ENCODE measurements around the gene KANTR. TPM values are rescaled to one million over a fixed set of nuclear protein-coding genes. Genes with fewer than 3 reads are reported as not detected.

KANTR gene
- total RNA-seq, 1 experiment from 2014 or later: 9.7 TPM

- peak overlapping the region; percentile 26 for H3K27ac ChIP-seq (ENCODE audit: low read length)
- no peaks in the 10 kb centered on the region for H3K27me3 ChIP-seq (ENCODE audit: low read length)
- peaks cover 10% of the 10 kb centered on the region; the same call in 1 of the 2 replicates for H3K4me1 ChIP-seq (ENCODE audit: insufficient read depth, low read length)
- H3K79me2 ChIP-seq (ENCODE audit: low read length): peaks cover 18% of the 10 kb centered on the region
- peak overlapping the region; percentile 98 for H3K4me2 ChIP-seq (ENCODE audit: low read length)
- TF ChIP-seq EZH2phosphoT487 (IDR thresholded peaks at IDR 0.05; ENCODE audit: borderline replicate concordance, low read length) (no peak), CTCF (conservative IDR thresholded peaks at IDR 0.05; ENCODE audit: low read depth, low read length) (no peak), EZH2 (IDR thresholded peaks at IDR 0.05; ENCODE audit: low read length, unreplicated experiment) (no peak)
- intact Hi-C loops (cut with micrococcal nuclease): no loop called here
- no peaks in the 10 kb centered on the region for H3K9me2 ChIP-seq (replicated peaks; ENCODE audit: low read length)
- H3K4me3 ChIP-seq (ENCODE audit: low read length): peak overlapping the region; percentile 77
- no peaks in the 10 kb centered on the region for H3K36me3 ChIP-seq (ENCODE audit: low read depth, low read length)
- no peaks in the 10 kb centered on the region for H3F3A ChIP-seq (ENCODE audit: low read length, unreplicated experiment)
- peak overlapping the region; percentile 89 for H2AFZ ChIP-seq (ENCODE audit: low read length)
- H3K9ac ChIP-seq (ENCODE audit: low read length): peak overlapping the region; percentile 64
- ChIA-PET CTCF (no interaction called here), POLR2A (ENCODE audit: unreplicated experiment) (no interaction called here)
- no peaks in the 10 kb centered on the region for H4K20me1 ChIP-seq (ENCODE audit: low read length)
- H3K9me3 ChIP-seq (ENCODE audit: low read length): no peaks in the 10 kb centered on the region
- ATAC-seq (no peak), DNase-seq (no peak)
- TSS peak; percentile 56 for BruUV-seq (replicated peaks)
These were observed 602 bp downstream of the KANTR start for GRCh38 chrX:53094582-53094905.

GRCh38 chrX:53095796-53096195 is 1.9 kb downstream of the KANTR start:
- intact Hi-C loops (cut with micrococcal nuclease): no loop called here
- Histone ChIP-seq H3K36me3 (ENCODE audit: low read depth, low read length) (no peaks in the 10 kb centered on the region), H3K27me3 (ENCODE audit: low read length) (no peaks in the 10 kb centered on the region), H3K79me2 (ENCODE audit: low read length) (peaks cover 18% of the 10 kb centered on the region), H3F3A (ENCODE audit: low read length, unreplicated experiment) (no peaks in the 10 kb centered on the region), H2AFZ (ENCODE audit: low read length) (no peak overlapping the region), H3K4me2 (ENCODE audit: low read length) (no peak overlapping the region), H3K27ac (ENCODE audit: low read length) (no peak overlapping the region), H3K9me2 (replicated peaks; ENCODE audit: low read length) (no peaks in the 10 kb centered on the region), H3K4me3 (ENCODE audit: low read length) (no peak overlapping the region), H3K4me1 (ENCODE audit: insufficient read depth, low read length) (peaks cover 10% of the 10 kb centered on the region; the same call in 1 of the 2 replicates), H4K20me1 (ENCODE audit: low read length) (no peaks in the 10 kb centered on the region), H3K9me3 (ENCODE audit: low read length) (no peaks in the 10 kb centered on the region), H3K9ac (ENCODE audit: low read length) (no peak overlapping the region)
- DNase-seq (no peak), ATAC-seq (no peak)
- no TSS peak for BruUV-seq (replicated peaks)
- ChIA-PET CTCF (no interaction called here), POLR2A (ENCODE audit: unreplicated experiment) (no interaction called here)
- no peak for TF ChIP-seq EZH2phosphoT487 (IDR thresholded peaks at IDR 0.05; ENCODE audit: borderline replicate concordance, low read length)
- no peak for TF ChIP-seq EZH2 (IDR thresholded peaks at IDR 0.05; ENCODE audit: low read length, unreplicated experiment)
- no peak for TF ChIP-seq CTCF (conservative IDR thresholded peaks at IDR 0.05; ENCODE audit: low read depth, low read length)

- no peak for ATAC-seq
- BruUV-seq (replicated peaks): no TSS peak
- H3K9me3 ChIP-seq (ENCODE audit: low read length): no peaks in the 10 kb centered on the region
- H3K27ac ChIP-seq (ENCODE audit: low read length): no peak overlapping the region
- no peaks in the 10 kb centered on the region for H3K79me2 ChIP-seq (ENCODE audit: low read length)
- H3K4me1 ChIP-seq (ENCODE audit: insufficient read depth, low read length): no peaks in the 10 kb centered on the region
- H3K4me3 ChIP-seq (ENCODE audit: low read length): no peak overlapping the region
- no peak for TF ChIP-seq EZH2 (IDR thresholded peaks at IDR 0.05; ENCODE audit: low read length, unreplicated experiment)
- TF ChIP-seq CTCF (conservative IDR thresholded peaks at IDR 0.05; ENCODE audit: low read depth, low read length): no peak
- no peak for TF ChIP-seq EZH2phosphoT487 (IDR thresholded peaks at IDR 0.05; ENCODE audit: borderline replicate concordance, low read length)
- no peak overlapping the region for H3K4me2 ChIP-seq (ENCODE audit: low read length)
- no peaks in the 10 kb centered on the region for H3K36me3 ChIP-seq (ENCODE audit: low read depth, low read length)
- POLR2A ChIA-PET (ENCODE audit: unreplicated experiment): no interaction called here
- H3K27me3 ChIP-seq (ENCODE audit: low read length): no peaks in the 10 kb centered on the region
- intact Hi-C loops (cut with micrococcal nuclease): no loop called here
- H3K9me2 ChIP-seq (replicated peaks; ENCODE audit: low read length): no peaks in the 10 kb centered on the region
- CTCF ChIA-PET: no interaction called here
- H4K20me1 ChIP-seq (ENCODE audit: low read length): no peaks in the 10 kb centered on the region
- DNase-seq: no peak
- no peaks in the 10 kb centered on the region for H3F3A ChIP-seq (ENCODE audit: low read length, unreplicated experiment)
- no peak overlapping the region for H3K9ac ChIP-seq (ENCODE audit: low read length)
- no peak overlapping the region for H2AFZ ChIP-seq (ENCODE audit: low read length)
These were observed 21.1 kb downstream of the KANTR start for GRCh38 chrX:53114864-53115549.

All from PC-3 (cell line).